Fibroblast of villous mesenchyme (primary cell): Measurements from ENCODE around the gene ASPA. TPM values are rescaled to one million over a fixed set of nuclear protein-coding genes. Genes with fewer than 3 reads are reported as not detected.
"Not testable (repeated sequence)": the region's sequence is repeated elsewhere in the genome, so short reads cannot be mapped to it uniquely, and the experiment has no call there.

Source experiments
- DNase-seq: peaks from one replicate; pipeline ENCODE4 v3.0.0-alpha.2; 2010; ENCODE audit warnings: low read depth
- H3K4me3 ChIP-seq: 2 replicates; pipeline ENCODE4 v1.5.1; 2011; ENCODE audit warnings: low read depth, mild to moderate bottlenecking, low read length
- CTCF ChIP-seq: IDR thresholded peaks from 2 replicates; pipeline ENCODE4 v1.5.1; 2012; ENCODE audit warnings: low read depth, mild to moderate bottlenecking, low read length; ENCODE audit not compliant: insufficient read depth
- total RNA-seq: library from RNA; depleted of rRNA; stranded (reverse); fragments of >200 nt; gene quantifications from 2 replicates; pipeline ENCODE4 v1.2.3, GENCODE V29; 2012

Gene ASPA
- total RNA-seq, 1 donor = under 0.01 TPM

GRCh38 chr17:3514873-3515272 lies 39.1 kb downstream of the ASPA start:
- no peak overlapping the region for H3K4me3 ChIP-seq
- no peak for TF ChIP-seq CTCF
- no peak for DNase-seq

- H3K4me3 ChIP-seq, DNase-seq: not testable (repeated sequence)
Observed at GRCh38 chr17:3519472-3519871, 43.7 kb downstream of the ASPA start.

GRCh38 chr17:3524024-3524423 lies 48.2 kb downstream of the ASPA start:
- DNase-seq = no peak
- no peak for TF ChIP-seq CTCF
- H3K4me3 ChIP-seq = no peak overlapping the region

- H3K4me3 ChIP-seq = no peak overlapping the region
- DNase-seq = no peak
- TF ChIP-seq CTCF = no peak
Observed at GRCh38 chr17:3526491-3526890, 50.7 kb downstream of the ASPA start.

- DNase-seq = no peak
- TF ChIP-seq CTCF = no peak
- H3K4me3 ChIP-seq = no peak overlapping the region
Observed at GRCh38 chr17:3526971-3527370, 51.2 kb downstream of the ASPA start.

- TF ChIP-seq CTCF = no peak
- no peak for DNase-seq
- no peak overlapping the region for H3K4me3 ChIP-seq
Observed at GRCh38 chr17:3527468-3527867, 51.7 kb downstream of the ASPA start.

- DNase-seq = no peak
- H3K4me3 ChIP-seq = no peak overlapping the region
- TF ChIP-seq CTCF = no peak
Observed at GRCh38 chr17:3527896-3528295, 52.1 kb downstream of the ASPA start.
